SU-DHL-6 (cell line): Measurements from ENCODE around the gene UGT1A4.

ENCODE experiments used
- CTCF ChIP-seq: fragments of 200-600 bp; sonication (generic); IDR thresholded peaks from one replicate; pipeline ENCODE4 v1.5.1; 2017; ENCODE audit warnings: antibody characterized with exemption, mild to moderate bottlenecking, low read length, moderate library complexity; ENCODE audit not compliant: insufficient read depth, poor library complexity, severe bottlenecking
- EZH2phosphoT487 ChIP-seq: fragments of 200-600 bp; sonication (generic), shearing (Covaris generic); conservative IDR thresholded peaks from 2 replicates; pipeline ENCODE4 v1.6.1; 2018; ENCODE audit warnings: mild to moderate bottlenecking, antibody characterized with exemption, low read length, moderate library complexity, mixed read lengths

GRCh38 chr2:233822101-233822771, 103.7 kb downstream of the UGT1A4 start:
- TF ChIP-seq CTCF (no peak), EZH2phosphoT487 (no peak)
